ENCODE results near the gene LRCH4. TPM values are rescaled to one million over a fixed set of nuclear protein-coding genes. Genes with fewer than 3 reads are reported as not detected.

The LRCH4 gene
- total and polyA plus RNA-seq, 4 experiments from 2014 or later = 119 to 412 (median 280) TPM

DNA sequence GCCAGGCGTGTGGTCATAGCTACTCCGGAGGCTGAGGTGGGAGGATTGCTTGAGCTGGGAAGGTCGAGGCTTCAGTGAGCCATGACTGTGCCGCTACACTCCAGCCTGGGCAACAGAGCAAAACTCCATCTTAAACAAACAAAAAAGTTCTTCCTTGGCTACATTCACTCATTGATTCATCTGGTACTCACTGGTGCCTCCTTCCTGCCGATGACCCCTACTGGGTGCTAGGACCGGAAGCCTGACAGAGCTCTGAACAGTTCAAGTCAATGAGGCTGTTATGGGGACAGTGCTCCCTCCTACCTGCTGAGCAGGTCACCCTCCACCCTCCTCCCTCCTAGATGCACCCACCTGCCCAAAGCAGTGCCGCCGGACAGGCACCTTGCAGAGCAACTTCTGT lies 21.2 kb upstream of the LRCH4 start:
- peak overlapping the region in 5 of 8 donors; percentile 24 to 77 (median 44) for H3K4me3 Mint-ChIP-seq
- DNase-seq = no peak
- peaks cover 0 to 2% (median 0%) of the 10 kb centered on the region in 8 donors for H3K9me3 Mint-ChIP-seq
- H3K27ac Mint-ChIP-seq = peak overlapping the region in 4 of 7 donors; percentile 13 to 77 (median 55)
- ChIA-PET POLR2A (ENCODE audit: partially characterized antibody) (interaction anchor here (1.1 to 15.5 kb wide), 3 partner anchors 22 to 69 kb away, joined by 3 to 177 read pairs (median 32); partner anchors contain the start of genes FBXO24 and LRCH4), CTCF (ENCODE audit: partially characterized antibody) (interaction anchor here (1.0 to 4.8 kb wide), 3 partner anchors 18 to 231 kb away, joined by 3 to 19 read pairs (median 3); no protein-coding TSS in a partner anchor)
- Histone ChIP-seq H3K27me3 (ENCODE audit: insufficient read depth, low read length) (no peaks in the 10 kb centered on the region), H3K36me3 (ENCODE audit: insufficient read depth, low read length) (no peaks in the 10 kb centered on the region), H3K27ac (ENCODE audit: low read depth, low read length) (no peak overlapping the region), H3K9me3 (ENCODE audit: control insufficient read depth in 1 of 2, low read length in 2 of 2) (no peaks in the 10 kb centered on the region), H3K4me1 (ENCODE audit: insufficient read depth, low read length) (peaks cover 21% of the 10 kb centered on the region), H3K4me3 (ENCODE audit: low read length in 2 of 2) (no peak overlapping the region)
- peaks cover 0 to 3% of the 10 kb centered on the region in 2 donors for H3K36me3 Mint-ChIP-seq
- H3K27me3 Mint-ChIP-seq = no peaks in the 10 kb centered on the region
- intact Hi-C loops (cut with micrococcal nuclease) = no loop called here
- H3K4me1 Mint-ChIP-seq = peaks cover 13 to 40% (median 23%) of the 10 kb centered on the region in 4 donors

DNA sequence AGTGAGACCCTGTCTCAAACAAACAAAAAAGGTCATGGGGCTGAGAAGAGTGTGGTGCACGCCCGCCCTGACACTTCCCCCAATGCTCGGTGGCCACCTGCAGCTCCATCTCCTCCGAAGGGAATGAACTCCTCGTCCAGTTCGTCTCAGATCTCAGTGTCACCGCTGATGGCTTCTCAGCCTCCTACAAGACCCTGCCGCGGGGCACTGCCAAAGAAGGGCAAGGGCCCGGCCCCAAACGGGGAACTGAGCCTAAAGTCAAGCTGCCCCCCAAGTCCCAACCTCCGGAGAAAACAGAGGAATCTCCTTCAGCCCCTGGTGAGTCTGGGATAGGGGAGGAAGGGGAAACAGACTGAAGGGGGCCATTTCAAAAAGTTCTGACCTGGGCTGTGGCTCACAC lies 20.4 kb upstream of the LRCH4 start:
- POLR2A ChIA-PET (ENCODE audit: partially characterized antibody) = interaction anchor here (0.7 to 15.5 kb wide), 7 partner anchors 22 to 177 kb away, joined by 3 to 177 read pairs (median 11); partner anchors contain the start of genes FBXO24, LRCH4, MEPCE and POP7
- CTCF ChIA-PET (ENCODE audit: partially characterized antibody) = interaction anchor here (0.8 to 4.8 kb wide), 9 partner anchors 9 to 231 kb away, joined by 3 to 19 read pairs (median 6); no protein-coding TSS in a partner anchor
- H3K4me1 Mint-ChIP-seq = peaks cover 11 to 35% (median 20%) of the 10 kb centered on the region in 4 donors
- H3K27ac Mint-ChIP-seq = peak overlapping the region in 2 of 7 donors; percentile 59 to 68
- H3K4me3 Mint-ChIP-seq = peak overlapping the region in 7 of 8 donors; percentile 29 to 89 (median 76)
- no peaks in the 10 kb centered on the region for H3K27me3 Mint-ChIP-seq
- no peak overlapping the region for H3K4me3 ChIP-seq (ENCODE audit: low read length in 2 of 2)
- H3K9me3 ChIP-seq (ENCODE audit: control insufficient read depth in 1 of 2, low read length in 2 of 2) = no peaks in the 10 kb centered on the region
- no peak for DNase-seq
- H3K9me3 Mint-ChIP-seq = no peaks in the 10 kb centered on the region
- H3K27ac ChIP-seq (ENCODE audit: low read depth, low read length) = no peak overlapping the region
- H3K36me3 ChIP-seq (ENCODE audit: insufficient read depth, low read length) = no peaks in the 10 kb centered on the region
- intact Hi-C loops (cut with micrococcal nuclease) = no loop called here
- no peaks in the 10 kb centered on the region for H3K27me3 ChIP-seq (ENCODE audit: insufficient read depth, low read length)
- no peaks in the 10 kb centered on the region for H3K36me3 Mint-ChIP-seq
- H3K4me1 ChIP-seq (ENCODE audit: insufficient read depth, low read length) = peaks cover 21% of the 10 kb centered on the region

DNA sequence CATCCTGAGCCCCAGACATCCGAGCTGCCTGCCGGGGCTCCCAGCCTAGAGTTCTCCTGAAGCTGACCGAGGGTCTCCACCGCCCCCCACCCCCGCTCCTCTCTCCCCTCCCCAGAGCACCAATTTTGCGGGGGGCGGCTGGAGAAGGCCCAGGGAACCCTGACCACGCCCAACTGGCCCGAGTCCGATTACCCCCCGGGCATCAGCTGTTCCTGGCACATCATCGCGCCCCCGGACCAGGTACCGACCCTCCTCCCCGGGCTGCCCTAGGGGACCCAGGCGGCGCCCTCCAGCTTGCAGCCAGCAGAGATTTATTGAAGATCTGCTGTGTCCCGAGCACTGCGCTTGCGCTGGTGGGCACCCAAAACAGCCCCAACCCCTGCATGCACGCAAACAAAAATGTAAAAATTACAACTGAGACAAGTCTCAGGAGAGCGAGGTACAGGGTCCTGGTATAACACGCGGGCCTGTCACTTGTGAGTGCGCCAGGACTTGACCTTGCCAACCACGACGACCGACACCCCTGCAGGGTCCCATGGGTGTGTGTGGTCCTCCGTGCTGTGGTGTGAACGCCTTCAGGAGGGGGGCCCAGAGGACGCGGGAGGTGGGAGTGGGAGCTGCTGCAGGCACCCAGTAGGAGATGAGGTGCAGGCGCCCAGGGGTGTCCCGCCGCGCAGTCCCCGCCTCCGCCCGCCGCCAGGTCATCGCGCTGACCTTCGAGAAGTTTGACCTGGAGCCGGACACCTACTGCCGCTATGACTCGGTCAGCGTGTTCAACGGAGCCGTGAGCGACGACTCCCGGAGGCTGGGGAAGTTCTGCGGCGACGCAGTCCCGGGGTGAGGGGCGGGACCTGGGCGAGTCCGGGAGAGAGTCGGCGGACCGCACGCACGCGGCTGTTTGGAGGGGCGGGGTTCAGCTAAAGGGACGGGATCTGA lies 19.3 kb upstream of the LRCH4 start:
- peak overlapping the region; percentile 73 to 93 (median 86) for H3K4me3 Mint-ChIP-seq
- H3K9me3 ChIP-seq (ENCODE audit: control insufficient read depth in 1 of 2, low read length in 2 of 2) = no peaks in the 10 kb centered on the region
- no peaks in the 10 kb centered on the region for H3K9me3 Mint-ChIP-seq
- ChIA-PET POLR2A (ENCODE audit: partially characterized antibody) (interaction anchor here (0.8 to 15.5 kb wide), 11 partner anchors 8 to 176 kb away, joined by 3 to 177 read pairs (median 7); partner anchors contain the start of genes FBXO24, LRCH4, MEPCE and MOSPD3), CTCF (ENCODE audit: partially characterized antibody) (interaction anchor here (0.6 to 2.1 kb wide), 13 partner anchors 9 to 88 kb away, joined by 3 to 9 read pairs (median 4); partner anchors contain the start of genes FBXO24 and LRCH4)
- H3K4me1 ChIP-seq (ENCODE audit: insufficient read depth, low read length) = peaks cover 21% of the 10 kb centered on the region
- H3K27me3 Mint-ChIP-seq = no peaks in the 10 kb centered on the region
- H3K27ac Mint-ChIP-seq = peak overlapping the region in 6 of 7 donors; percentile 37 to 82 (median 62)
- H3K27ac ChIP-seq (ENCODE audit: low read depth, low read length) = peak overlapping the region; percentile 51
- peak overlapping the region in 1 of 2 donors; percentile 58 for H3K4me3 ChIP-seq (ENCODE audit: low read length in 2 of 2)
- H3K4me1 Mint-ChIP-seq = peaks cover 9 to 35% (median 17%) of the 10 kb centered on the region in 4 donors
- no peaks in the 10 kb centered on the region for H3K36me3 Mint-ChIP-seq
- no peaks in the 10 kb centered on the region for H3K27me3 ChIP-seq (ENCODE audit: insufficient read depth, low read length)
- intact Hi-C loops (cut with micrococcal nuclease) = loop anchor here (1.0 to 2.0 kb wide), 7 partner anchors 7 to 120 kb away; partner anchors contain the start of genes FBXO24, GNB2, LRCH4 and MOSPD3
- peak; percentile 28 to 58 (median 39) for DNase-seq
- no peaks in the 10 kb centered on the region for H3K36me3 ChIP-seq (ENCODE audit: insufficient read depth, low read length)

DNA sequence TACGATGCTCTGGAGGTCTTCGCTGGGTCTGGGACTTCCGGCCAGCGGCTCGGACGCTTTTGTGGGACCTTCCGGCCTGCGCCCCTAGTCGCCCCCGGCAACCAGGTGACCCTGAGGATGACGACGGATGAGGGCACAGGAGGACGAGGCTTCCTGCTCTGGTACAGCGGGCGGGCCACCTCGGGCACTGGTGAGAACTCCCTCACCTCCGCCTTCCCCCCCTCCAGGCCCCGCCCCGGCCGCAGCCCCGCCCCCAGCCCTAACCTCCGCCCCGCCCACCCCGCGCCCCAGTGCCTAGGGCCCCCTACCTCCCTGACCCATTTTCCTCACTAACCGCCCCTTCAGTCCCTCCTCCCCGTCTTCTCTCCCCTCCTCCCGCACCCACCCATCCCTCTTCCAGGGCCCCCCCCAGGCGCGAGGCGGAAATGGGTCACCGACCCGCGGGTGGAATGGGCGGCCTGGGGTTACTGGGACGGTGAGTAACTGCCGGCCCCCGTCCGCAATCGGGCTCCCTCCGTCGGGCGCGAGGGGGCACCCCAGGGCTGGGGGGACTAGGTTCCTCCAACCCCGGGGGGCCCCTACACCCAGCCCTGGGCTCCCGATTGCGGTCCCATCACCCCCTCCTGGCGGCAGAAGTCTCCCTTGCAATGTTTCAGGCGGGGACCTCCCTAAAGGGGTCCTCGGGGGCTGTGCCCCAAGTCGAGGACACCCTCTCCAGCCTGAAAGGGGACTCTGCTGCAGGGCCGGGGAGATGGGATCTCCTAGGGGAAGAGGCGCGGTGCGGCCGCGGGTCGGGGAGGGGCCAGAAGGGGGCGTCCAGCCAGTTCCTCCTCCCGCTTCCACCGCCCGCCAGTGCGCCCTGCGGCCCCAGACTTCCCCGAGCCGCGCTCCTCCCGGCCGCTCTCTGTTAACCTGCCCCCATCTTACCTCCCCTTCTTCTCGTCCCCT lies 18.4 kb upstream of the LRCH4 start:
- Mint-ChIP-seq H3K4me3 (peak overlapping the region; percentile 78 to 93 (median 87)), H3K36me3 (no peaks in the 10 kb centered on the region), H3K27ac (peak overlapping the region; percentile 71 to 95 (median 91)), H3K27me3 (no peaks in the 10 kb centered on the region), H3K4me1 (peaks cover 9 to 35% (median 16%) of the 10 kb centered on the region in 4 donors), H3K9me3 (no peaks in the 10 kb centered on the region)
- ChIA-PET CTCF (ENCODE audit: partially characterized antibody) (interaction anchor here (0.6 to 3.2 kb wide), 17 partner anchors 8 to 89 kb away, joined by 3 to 24 read pairs (median 4); partner anchors contain the start of genes FBXO24, LRCH4 and MOSPD3), POLR2A (ENCODE audit: partially characterized antibody) (interaction anchor here (0.7 to 15.5 kb wide), 15 partner anchors 9 to 248 kb away, joined by 3 to 177 read pairs (median 4); partner anchors contain the start of genes FBXO24, LRCH4, MEPCE and MOSPD3)
- Histone ChIP-seq H3K4me3 (ENCODE audit: low read length in 2 of 2) (peak overlapping the region; percentile 34 to 58), H3K27ac (ENCODE audit: low read depth, low read length) (peak overlapping the region; percentile 64), H3K4me1 (ENCODE audit: insufficient read depth, low read length) (peaks cover 21% of the 10 kb centered on the region), H3K36me3 (ENCODE audit: insufficient read depth, low read length) (no peaks in the 10 kb centered on the region), H3K27me3 (ENCODE audit: insufficient read depth, low read length) (no peaks in the 10 kb centered on the region), H3K9me3 (ENCODE audit: control insufficient read depth in 1 of 2, low read length in 2 of 2) (no peaks in the 10 kb centered on the region)
- intact Hi-C loops (cut with micrococcal nuclease) = loop anchor here (1.0 to 2.0 kb wide), 7 partner anchors 8 to 121 kb away; partner anchors contain the start of genes FBXO24, GNB2, LRCH4 and MOSPD3
- DNase-seq = peak; percentile 63 to 83 (median 68)

DNA sequence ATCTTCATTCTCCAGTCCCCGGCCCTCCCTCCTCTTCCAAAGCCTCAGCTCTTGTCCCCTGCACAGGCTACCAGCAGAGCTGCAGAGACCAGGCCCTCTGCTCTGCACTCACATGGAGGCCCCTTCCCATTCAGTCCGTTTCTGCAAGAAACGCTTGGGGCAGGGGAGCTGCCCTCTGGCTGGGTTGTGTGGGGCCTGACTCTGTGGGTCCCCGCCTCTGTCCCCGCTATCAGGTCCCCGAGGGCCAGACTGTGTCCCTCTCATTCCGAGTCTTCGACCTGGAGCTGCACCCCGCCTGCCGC lies 17.7 kb upstream of the LRCH4 start:
- CTCF ChIA-PET (ENCODE audit: partially characterized antibody) = interaction anchor here (0.7 to 3.2 kb wide), 7 partner anchors 9 to 88 kb away, joined by 3 to 24 read pairs (median 3); partner anchors contain the start of genes FBXO24, LRCH4 and MOSPD3
- no peaks in the 10 kb centered on the region for H3K36me3 ChIP-seq (ENCODE audit: insufficient read depth, low read length)
- intact Hi-C loops (cut with micrococcal nuclease) = loop anchor here (1.0 to 2.0 kb wide), 7 partner anchors 9 to 122 kb away; partner anchors contain the start of genes FBXO24, GNB2, LRCH4 and MOSPD3
- Mint-ChIP-seq H3K36me3 (no peaks in the 10 kb centered on the region), H3K27me3 (no peaks in the 10 kb centered on the region), H3K4me3 (peak overlapping the region; percentile 78 to 87 (median 83)), H3K4me1 (peaks cover 9 to 35% (median 16%) of the 10 kb centered on the region in 4 donors), H3K27ac (peak overlapping the region; percentile 60 to 95 (median 91)), H3K9me3 (no peaks in the 10 kb centered on the region)
- DNase-seq = peak in 1 of 5 donors; percentile 12
- no peaks in the 10 kb centered on the region for H3K9me3 ChIP-seq (ENCODE audit: control insufficient read depth in 1 of 2, low read length in 2 of 2)
- H3K27ac ChIP-seq (ENCODE audit: low read depth, low read length) = peak overlapping the region; percentile 64
- POLR2A ChIA-PET (ENCODE audit: partially characterized antibody) = interaction anchor here (0.7 to 15.5 kb wide), 13 partner anchors 9 to 249 kb away, joined by 3 to 177 read pairs (median 4); partner anchors contain the start of genes FBXO24, LRCH4, MEPCE and MOSPD3
- H3K27me3 ChIP-seq (ENCODE audit: insufficient read depth, low read length) = no peaks in the 10 kb centered on the region
- H3K4me1 ChIP-seq (ENCODE audit: insufficient read depth, low read length) = peaks cover 21% of the 10 kb centered on the region
- H3K4me3 ChIP-seq (ENCODE audit: low read length in 2 of 2) = peak overlapping the region; percentile 34 to 53
